Measurements from ENCODE around the gene TRMT61A.
A peak's percentile ranks its signal among the peaks of the same experiment; 100 is the strongest.
"Not testable (repeated sequence)": the region's sequence is repeated elsewhere in the genome, so short reads cannot be mapped to it uniquely, and the experiment has no call there.

TRMT61A gene

DNA sequence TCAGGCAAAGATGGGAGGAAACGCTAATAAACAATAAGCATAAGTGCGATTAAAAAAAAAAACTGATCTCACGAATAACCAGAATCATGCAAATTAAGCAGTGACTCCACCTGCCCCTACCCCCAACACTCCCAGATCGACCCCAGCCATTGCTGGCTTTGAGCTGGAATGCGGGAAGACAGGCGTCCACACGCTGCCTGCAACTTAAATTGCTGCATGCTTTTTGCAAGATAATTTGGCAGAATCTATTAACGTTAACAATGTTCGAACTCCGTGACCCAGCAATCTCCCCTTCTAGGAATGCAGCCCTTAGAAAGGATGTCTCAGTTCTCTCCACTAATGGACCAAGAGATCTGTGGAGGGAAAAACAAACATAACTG is 5.4 kb upstream of the TRMT61A start:
- no peak for DNase-seq

DNA sequence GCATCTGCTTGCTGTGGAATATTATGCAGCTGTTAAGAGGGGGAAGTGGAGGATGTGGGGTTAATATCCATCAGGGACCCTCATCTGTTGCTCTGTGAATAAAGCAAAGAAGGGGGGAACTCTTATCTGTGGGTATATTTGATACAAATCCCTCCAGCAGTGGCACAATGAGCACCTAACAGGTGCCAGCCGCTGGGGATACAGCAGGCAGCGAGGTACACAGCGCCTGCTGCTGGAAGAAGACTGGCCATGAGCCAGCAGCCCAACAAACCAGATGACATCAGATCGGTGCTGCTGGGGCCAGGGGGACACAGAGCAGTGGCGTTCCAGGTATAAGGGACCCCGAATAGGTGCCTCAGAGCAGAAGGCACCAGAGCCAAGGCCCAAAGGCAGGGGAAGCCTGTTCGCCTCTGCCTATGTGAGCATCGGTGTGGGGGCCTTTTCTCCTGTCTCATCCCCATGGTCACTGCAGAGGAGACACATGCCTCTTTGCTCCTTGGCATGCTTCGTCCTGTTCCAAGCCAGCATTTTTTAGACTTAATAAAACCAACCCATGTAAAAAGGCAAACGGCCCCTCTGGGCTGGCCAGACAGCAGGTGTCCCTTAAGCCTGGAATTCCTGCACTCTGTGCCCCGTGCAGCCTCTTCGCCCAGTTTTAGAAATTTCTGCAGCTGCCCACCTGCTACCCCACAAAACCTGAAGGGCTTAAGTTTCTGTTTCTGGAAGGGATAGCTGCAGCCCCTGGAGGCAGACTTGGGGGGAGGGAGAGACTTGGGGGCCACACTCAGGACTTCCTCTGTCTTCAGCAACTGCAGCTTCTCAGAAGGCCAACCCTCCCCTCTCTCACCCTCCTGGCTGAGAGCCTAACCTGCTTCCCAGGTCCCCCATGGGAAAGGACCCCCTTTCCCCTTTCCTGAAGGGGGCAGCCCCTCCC is 4.7 kb upstream of the TRMT61A start:
- no peak for DNase-seq

DNA sequence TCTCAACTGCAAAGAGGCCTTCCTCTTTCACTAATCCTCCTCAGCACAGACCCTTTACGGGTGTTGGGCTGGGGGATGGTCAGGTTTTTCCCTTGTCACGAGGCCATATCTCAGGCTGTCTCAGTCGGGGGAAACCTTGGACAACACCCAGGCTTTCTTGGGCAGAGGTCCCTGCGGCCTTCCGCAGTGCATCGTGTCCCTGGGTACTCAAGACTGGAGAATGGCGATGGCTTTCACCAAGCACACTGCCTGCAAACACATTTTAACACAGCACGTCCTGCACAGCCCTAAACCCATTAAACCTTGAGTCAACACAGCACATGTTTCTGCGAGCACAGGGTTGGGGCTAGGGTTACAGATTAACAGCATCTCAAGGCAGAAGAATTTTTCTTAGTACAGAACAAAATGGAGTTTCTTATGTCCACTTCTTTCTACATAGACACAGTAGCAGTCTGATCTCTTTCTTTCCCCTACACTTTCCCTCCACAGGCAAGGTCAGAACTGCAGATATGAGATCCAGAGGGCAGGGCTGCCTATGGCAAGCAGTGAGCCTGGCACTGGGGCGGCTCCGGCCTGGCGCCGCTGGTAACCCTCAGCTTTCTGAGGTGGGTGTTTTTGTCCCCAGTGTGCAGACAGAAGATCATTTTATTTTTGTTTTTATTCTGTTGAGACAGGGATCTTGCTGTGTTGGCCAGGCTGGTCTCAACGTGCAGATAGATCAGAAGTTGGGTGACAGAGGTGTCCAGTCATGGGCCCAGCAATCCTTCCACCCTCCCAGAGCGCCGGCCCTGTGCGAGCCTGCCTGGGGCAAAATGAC is 3.4 kb upstream of the TRMT61A start:
- DNase-seq = not testable (repeated sequence)

- peak; percentile 59 to 77 (median 70) for DNase-seq
Observed at GRCh38 chr14:103526247-103526913, 2.6 kb upstream of the TRMT61A start.

DNA sequence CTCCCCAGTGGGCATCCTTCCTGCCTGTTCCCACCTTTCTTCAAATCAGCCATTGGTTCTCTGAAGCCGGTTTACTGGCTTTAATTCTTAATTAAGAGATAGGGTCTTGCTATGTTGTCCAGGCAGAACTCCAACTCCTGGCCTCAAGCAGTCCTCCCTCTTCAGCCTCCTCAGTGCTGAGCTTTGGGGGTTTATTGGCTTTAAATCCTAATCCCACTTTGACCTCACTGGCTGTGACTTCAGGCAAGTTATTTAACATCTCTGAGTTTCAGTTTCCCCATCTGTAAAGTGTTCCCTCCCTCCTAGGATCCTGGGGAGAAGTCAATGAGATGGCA is 2.1 kb upstream of the TRMT61A start:
- peak in 1 of 3 donors; percentile 41 for DNase-seq

- DNase-seq = peak; percentile 92 to 95 (median 93)
Observed at GRCh38 chr14:103527408-103528145, 1.4 kb upstream of the TRMT61A start.

DNA sequence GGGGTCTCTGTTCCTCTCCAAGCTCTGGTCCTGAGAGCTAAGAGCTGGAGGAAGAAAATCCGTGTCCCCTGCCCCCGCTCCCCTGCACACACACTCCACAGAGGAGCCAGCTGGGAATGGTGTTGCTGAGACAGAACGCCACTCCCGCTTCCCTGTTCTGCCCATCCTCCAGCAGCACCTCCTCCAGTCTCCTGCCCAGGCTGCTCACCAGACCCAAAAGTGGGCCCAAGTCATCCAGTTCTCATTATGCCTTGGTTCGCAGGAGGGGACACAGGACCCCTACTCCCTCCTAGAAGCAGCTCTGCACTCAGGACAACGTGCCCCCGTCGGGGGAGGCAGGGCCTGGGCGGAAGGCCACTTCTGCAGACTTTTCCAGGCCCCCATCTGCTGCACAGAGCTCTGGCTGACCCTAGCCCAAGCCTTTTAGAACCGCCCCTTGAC is 830 bp upstream of the TRMT61A start:
- DNase-seq = no peak

DNA sequence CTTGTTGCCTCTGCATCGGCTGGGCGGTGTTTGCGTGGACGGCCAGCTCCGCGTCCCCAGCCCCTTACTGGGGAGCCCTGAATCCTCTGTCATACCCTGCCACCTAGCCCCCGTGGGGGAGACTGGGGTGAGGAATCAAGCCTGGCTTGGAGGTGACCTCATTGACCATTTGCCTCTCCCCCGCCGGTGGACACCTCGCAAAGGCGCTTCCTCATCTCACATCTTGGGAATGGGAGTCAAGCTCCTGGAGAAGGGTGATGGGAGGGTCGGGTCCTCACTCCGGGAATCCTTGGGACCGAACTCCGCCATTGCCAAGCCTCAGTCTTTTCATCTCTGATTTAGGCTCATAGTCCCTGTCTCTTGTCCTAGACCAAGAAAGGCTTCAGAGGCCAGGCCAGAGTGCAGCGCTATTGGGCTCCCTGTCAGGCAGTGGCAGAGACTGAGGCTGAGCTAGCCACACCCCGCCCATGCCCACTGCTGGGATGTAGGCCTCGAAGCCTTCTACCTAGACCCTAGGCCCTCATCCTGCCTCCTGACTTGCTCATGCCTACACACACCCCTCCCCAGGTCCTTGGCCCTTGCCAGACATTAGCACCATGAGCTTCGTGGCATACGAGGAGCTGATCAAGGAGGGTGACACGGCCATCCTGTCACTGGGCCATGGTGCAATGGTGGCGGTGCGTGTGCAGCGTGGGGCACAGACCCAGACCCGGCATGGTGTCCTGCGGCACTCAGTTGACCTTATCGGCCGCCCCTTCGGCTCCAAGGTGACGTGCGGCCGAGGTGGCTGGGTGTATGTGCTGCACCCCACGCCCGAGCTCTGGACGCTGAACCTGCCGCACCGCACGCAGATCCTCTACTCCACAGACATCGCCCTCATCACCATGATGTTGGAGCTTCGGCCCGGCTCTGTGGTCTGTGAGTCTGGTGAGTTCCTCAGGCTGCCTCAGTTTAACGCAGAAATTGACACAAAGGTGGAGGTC is 678 bp downstream of the TRMT61A start:
- peak in 1 of 3 donors; percentile 52 for DNase-seq

- peak in 1 of 3 donors; percentile 29 for DNase-seq
Observed at GRCh38 chr14:103530390-103530789, 1.4 kb downstream of the TRMT61A start.

DNA sequence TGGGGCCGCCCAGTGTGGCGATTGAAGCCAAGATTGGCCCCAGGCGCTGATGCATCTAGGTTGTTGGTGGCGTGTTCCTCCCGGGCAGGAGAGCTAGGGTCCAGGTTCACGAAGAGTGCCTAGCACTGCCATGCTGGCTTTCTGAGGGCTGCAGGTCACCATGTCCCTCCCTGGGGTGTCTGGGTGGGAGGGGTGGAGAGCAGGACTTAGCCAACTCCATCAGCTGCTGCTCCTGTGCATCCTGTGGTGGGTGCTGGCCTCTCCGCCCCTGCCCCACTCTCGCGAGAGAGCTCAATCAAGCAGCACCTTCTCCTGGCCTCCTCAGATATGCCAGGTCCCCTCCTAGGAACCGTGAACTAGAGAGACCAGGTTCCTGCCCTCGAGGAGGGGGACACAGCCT is 1.8 kb downstream of the TRMT61A start:
- no peak for DNase-seq

DNA sequence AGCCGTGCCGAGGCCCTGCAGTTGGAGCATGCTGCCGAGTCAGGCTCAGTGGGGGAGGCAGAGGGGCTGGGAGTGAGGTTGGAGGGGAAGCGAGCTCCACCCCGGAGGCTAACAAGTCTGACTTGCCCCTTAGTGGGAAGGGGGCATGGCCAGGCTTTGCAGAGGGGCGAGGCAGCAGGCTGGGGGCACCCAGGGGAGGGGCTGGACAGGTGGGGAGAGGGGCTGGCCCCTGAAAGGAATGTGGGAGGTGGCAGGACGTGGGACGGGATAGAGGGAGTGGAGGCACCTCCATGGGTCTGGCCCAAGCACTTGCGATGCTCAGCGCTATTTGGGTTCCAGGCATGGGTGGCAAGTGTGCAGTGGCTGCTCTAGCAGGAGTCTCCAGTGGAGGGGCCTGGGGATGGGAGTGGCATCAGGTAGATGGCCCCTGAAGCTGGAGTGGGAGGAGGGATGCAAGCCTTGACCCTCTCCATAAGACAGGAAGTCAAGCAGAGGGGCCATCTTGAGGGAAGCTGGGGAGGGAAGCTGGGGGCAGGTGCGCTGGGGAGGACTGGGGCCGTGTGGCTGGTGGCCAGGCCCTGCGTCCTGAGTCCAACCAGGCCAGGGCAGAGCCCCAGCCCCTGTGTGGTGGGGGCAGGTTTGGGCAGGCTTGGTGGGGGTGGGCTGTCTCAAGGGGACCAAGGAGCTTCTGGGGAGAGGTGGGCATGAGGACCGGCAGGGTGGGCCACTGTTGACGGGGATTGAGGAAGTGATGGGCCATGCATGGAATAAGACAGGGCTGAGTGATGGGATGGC is 2.6 kb downstream of the TRMT61A start:
- no peak for DNase-seq

- DNase-seq = no peak
Observed at GRCh38 chr14:103532216-103533136, 3.5 kb downstream of the TRMT61A start.

DNA sequence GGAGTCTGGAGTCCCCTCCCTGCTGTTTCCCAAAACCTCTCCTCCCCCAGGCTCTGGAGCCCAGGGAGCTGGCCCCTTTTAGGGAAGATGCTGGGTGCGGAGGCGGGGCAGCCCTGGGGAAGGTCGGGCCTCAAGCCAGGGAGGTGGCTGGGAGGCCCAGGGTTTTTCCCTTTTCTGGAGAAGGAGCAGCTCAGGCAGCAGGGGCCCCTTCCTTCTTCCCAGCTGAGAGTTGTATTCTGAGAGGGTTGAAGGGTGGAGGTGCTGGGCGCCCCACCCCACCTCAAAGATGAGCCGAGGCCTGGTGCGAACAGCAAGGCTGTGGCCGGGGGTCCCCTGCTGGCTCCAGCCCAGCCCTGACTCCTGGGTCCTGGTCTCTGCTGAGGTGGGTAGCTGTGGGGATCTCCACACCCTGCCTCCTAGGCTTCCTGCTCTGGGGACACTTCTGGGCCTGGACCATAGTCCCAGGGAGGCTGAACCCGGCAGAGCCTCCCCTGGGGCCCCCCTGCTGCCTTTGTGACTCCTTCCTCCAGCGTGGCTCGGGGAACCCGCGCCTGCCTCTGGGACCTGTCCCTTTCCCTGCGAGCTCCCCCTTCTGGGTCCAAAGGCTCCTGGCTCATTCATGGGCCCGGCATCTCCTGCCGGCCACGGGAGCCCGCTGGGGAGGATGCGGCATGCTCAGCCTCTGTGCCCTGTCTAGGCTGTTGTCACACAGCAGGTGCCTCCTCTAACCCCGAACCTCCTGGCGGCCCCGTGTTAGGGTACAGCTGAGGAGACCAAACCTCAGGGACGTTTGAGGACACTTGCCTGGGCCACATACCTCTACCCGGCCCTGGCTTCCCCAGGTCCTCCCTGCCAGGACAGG is 4.4 kb downstream of the TRMT61A start:
- DNase-seq = peak; percentile 62 to 86 (median 72)

GRCh38 chr14:103533999-103534575 is 5.1 kb downstream of the TRMT61A start:
- DNase-seq = no peak

- no peak for DNase-seq
Observed at GRCh38 chr14:103534576-103535061, 5.6 kb downstream of the TRMT61A start.

- no peak for DNase-seq
Observed at GRCh38 chr14:103535081-103535890, 6.3 kb downstream of the TRMT61A start.
